ENCODE results near the gene ANGEL2.

Gene ANGEL2

DNA sequence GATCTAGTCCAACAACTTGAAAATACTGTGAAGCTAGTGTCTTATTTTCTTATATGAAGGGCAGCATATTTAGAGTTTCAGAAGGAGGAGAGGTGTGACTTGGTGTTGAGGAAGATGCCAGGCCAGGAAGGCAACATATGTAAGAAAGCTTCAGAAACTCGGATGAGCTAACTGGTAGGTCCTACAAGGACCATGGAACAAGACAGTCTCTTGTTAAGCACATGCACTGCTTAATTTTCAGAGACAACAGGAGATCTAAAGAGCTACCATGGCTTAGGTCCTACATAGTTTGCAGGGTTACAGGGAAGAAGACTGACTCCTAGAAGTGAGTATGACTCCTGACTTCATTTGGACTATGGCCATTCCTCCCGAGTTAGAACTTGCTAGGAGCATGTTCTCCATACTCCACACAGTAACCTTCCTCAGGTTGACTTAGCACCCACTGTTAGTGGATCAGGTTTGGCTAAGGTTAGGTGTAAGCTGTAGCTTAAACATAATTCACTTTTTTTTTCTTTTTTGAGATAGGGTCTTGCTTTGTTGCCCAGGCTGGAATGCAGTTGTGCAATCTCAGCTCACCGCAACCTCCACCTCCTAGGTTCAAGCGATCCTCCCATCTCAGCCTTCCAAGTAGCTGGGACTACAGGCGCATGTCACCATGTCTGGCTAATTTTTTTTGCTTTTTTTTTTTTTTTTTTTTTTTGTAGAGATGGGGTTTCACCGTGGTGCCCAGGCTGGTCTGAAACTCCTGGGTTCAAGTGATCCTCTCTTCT, 31.0 kb downstream of the ANGEL2 start:
- TF ChIP-seq, protein P1, sequence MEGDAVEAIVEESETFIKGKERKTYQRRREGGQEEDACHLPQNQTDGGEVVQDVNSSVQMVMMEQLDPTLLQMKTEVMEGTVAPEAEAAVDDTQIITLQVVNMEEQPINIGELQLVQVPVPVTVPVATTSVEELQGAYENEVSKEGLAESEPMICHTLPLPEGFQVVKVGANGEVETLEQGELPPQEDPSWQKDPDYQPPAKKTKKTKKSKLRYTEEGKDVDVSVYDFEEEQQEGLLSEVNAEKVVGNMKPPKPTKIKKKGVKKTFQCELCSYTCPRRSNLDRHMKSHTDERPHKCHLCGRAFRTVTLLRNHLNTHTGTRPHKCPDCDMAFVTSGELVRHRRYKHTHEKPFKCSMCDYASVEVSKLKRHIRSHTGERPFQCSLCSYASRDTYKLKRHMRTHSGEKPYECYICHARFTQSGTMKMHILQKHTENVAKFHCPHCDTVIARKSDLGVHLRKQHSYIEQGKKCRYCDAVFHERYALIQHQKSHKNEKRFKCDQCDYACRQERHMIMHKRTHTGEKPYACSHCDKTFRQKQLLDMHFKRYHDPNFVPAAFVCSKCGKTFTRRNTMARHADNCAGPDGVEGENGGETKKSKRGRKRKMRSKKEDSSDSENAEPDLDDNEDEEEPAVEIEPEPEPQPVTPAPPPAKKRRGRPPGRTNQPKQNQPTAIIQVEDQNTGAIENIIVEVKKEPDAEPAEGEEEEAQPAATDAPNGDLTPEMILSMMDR (IDR thresholded peaks at IDR 0.05; ENCODE audit: low read depth, low read length) = no peak
- H3K4me3 ChIP-seq (ENCODE audit: low read depth, low read length) = no peak overlapping the region

DNA sequence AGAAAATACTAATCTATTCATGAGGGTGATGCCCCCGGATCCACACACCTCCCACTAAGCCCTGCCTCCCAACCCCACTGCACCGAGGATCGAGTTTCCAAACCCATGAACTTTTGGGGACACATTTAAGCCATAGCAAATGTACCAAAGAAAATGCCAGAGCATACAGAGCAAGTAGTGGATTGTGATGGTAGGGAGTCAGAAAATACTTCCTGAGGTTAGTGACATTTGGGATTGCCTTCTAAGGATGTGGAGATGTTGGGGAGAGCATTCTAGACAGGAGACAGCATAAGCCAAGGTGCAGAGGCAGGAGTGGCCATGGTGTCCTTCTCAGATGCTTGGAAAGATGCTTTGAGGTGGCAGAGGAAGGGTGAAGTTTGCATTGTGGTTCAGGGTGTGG, 32.2 kb downstream of the ANGEL2 start:
- no peak overlapping the region for H3K4me3 ChIP-seq (ENCODE audit: low read depth, low read length)
- TF ChIP-seq, protein P1 (IDR thresholded peaks at IDR 0.05; ENCODE audit: low read depth, low read length) = no peak

DNA sequence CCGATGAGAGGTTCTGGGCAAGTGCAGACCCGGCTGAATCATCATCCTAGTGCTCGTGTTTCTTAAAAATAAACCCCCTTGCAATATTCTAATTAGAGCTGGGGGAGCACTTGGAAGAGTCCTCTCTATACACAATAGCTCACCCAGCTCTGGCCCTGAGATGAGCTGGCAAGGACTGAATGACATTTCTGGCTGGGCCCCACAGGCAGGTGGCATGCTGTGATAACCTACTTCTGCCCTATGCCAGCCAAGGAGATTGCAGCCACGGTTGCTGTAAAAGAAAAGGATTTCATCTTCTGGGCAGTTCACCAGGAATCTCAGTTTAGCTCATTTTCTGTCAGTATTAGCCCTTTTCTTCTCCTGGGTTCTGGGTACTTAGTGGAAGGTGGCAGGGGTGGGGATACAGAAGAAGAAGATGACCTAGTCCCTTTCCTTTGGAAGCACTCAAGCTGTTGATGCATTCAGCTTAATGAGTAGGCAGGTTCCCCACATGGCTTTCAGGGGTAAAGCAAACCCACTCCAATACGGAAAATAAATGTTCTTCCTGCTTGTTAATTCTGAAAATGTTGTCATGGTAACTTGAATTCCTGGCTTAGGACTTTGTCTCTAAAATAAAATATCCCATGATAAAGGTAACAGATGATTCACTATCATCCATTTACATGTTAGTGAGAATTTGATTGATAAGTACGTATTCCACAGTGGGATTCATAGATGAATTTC, 33.1 kb downstream of the ANGEL2 start:
- TF ChIP-seq, protein P1 (IDR thresholded peaks at IDR 0.05; ENCODE audit: low read depth, low read length) = no peak
- H3K4me3 ChIP-seq (ENCODE audit: low read depth, low read length) = no peak overlapping the region

DNA sequence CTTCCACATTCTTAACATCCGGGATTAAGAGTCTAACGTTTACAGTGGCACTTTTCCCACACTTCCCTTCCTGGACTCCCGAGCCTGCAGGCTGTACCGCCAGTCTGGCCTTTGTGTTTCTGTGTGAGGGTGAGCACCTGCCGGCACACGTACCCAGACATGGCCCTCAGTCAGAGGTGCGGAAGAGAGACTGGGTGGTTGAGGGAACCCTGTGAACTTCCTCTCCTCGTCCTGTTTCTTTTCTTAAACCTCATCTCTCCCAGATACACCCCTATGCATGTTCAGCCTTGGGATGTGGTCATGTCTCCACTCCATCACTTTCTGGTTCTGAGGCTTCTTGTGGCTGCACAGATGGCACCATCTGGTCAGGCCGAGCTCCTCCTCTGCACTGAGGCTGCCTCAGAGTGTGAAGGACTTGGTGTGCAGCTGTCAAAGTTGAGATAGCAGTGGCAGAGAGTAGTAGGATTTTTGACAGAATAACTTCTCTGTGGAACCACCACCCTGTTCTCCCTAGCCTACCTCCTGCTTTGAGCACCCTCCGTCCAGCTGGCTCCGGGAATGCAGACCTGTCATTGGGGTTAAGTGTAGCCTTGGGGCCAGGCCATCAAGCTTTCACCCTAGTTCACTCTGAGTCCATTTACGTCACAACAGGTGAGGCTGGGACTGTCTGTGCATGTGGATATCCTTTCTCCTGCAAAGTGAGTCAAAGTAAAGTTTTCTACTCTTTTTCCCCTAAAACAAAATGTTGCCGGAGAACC, 33.9 kb downstream of the ANGEL2 start:
- TF ChIP-seq, protein P1 (IDR thresholded peaks at IDR 0.05; ENCODE audit: low read depth, low read length) = no peak
- H3K4me3 ChIP-seq (ENCODE audit: low read depth, low read length) = no peak overlapping the region

DNA sequence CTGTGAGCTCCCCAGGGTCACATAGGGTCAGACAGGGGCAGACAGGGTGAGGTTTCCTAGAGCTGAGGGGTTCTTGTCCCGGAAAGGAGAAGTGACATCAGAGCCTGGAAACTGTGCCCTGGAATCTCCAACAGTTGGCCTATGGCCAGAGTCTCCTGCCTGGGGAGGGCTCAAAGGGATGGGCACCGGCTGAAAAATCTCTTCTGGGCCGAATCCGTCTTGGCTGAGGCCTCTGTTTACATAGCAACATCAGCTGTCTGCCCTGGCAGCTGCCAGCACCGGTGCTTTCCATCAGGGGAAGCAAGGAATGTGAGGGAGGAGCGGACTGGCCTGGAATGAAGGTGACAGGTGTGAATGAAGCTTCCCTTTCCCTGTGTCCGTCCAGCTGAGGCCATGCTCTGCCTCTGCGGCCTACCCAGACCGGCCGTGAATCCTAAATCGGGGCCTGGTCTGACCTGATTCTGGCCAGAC, 34.6 kb downstream of the ANGEL2 start:
- no peak overlapping the region for H3K4me3 ChIP-seq (ENCODE audit: low read depth, low read length)
- TF ChIP-seq, protein P1 (IDR thresholded peaks at IDR 0.05; ENCODE audit: low read depth, low read length) = no peak

DNA sequence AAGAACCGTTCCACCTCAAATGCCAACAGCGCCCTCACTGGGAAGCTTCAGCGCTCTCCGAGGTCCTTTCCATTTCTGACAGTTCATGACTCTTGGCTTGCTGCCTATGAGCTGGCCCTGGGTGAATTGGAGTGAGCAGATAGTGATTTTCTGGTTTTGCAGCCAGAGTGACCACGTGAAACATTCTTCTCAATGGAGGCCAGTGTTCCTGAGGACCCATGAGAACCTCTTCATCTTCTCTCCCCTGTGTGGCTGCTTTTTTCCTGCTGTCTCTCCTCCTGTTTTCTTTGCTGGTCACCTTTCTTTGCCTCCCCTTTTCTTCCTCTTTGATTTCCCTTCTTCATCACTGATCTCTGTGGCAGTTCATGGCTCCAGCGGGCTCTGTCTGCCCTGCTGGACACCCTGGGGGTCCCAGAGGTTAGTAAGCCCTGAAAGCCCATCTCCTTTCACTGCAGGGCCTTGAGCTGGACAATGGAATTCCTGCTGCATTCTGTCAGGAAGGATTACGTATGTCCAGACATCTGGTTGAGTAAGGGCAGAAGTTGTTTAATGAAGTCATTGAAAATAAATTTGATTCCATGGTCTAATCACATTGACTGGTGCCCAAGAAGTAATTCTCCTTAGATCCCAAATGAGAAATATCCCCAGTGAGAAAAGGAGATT, 35.4 kb downstream of the ANGEL2 start:
- H3K4me3 ChIP-seq (ENCODE audit: low read depth, low read length) = no peak overlapping the region
- TF ChIP-seq, protein P1 (IDR thresholded peaks at IDR 0.05; ENCODE audit: low read depth, low read length) = no peak

Measured in WI38 (cell line).